PC-3 (cell line): ENCODE measurements around the gene HBM. TPM values are rescaled to one million over a fixed set of nuclear protein-coding genes. Genes with fewer than 3 reads are reported as not detected.

Experiments used
- ATAC-seq: fragments of 200-7000 bp; cut with Tn5 transposase; 2 replicates; pipeline ENCODE4 v1.9.1; 2020; ENCODE audit warnings: mild to moderate bottlenecking, moderate library complexity
- BruUV-seq: library from RNA; stranded (reverse); fragments of 400-500 nt; replicated peaks from 2 replicates; lab custom pipeline; 2021; lab: Mats Ljungman, UMichigan
- CTCF ChIA-PET: fragments of 300-600 bp; sonication (Branson Sonifier 250); formaldehyde crosslinking; loops from one replicate; lab custom pipeline; 2022; ENCODE audit warnings: antibody characterized with exemption; lab: Charles Lee
- POLR2A ChIA-PET: fragments of 300-600 bp; sonication (Branson Sonifier 250); formaldehyde crosslinking; loops from one replicate; lab custom pipeline; 2022; ENCODE audit warnings: antibody characterized with exemption; ENCODE audit not compliant: unreplicated experiment; lab: Charles Lee
- DNase-seq: peaks from one replicate; pipeline ENCODE4 v3.0.0-alpha.2; 2015
- H2AFZ ChIP-seq: fragments of 300-600 bp; sonication (generic); 2 replicates; pipeline ENCODE4 v1.6.0; 2016; ENCODE audit warnings: antibody characterized with exemption, low read length
- H3F3A ChIP-seq: fragments of 300-600 bp; sonication (generic); one replicate; pipeline ENCODE4 v1.6.0; 2017; ENCODE audit warnings: antibody characterized with exemption, low read length, control low read depth, mild to moderate bottlenecking; ENCODE audit not compliant: unreplicated experiment
- H3K27ac ChIP-seq: fragments of 300-600 bp; sonication (generic); 2 replicates; pipeline ENCODE4 v1.5.1; 2016; ENCODE audit warnings: mild to moderate bottlenecking, low read length
- H3K27me3 ChIP-seq: fragments of 300-600 bp; sonication (generic); 2 replicates; pipeline ENCODE4 v1.6.1; 2016; ENCODE audit warnings: low read length, mixed read lengths
- H3K36me3 ChIP-seq: fragments of 300-600 bp; sonication (generic); 2 replicates; pipeline ENCODE4 v1.6.1; 2016; ENCODE audit warnings: low read depth, mixed run types, low read length, mixed read lengths
- H3K4me1 ChIP-seq: fragments of 300-600 bp; sonication (generic); 2 replicates; pipeline ENCODE4 v1.5.1; 2016; ENCODE audit warnings: low read length; ENCODE audit not compliant: insufficient read depth
- H3K4me2 ChIP-seq: fragments of 300-600 bp; sonication (generic); 2 replicates; pipeline ENCODE4 v1.6.0; 2016; ENCODE audit warnings: low read length
- H3K4me3 ChIP-seq: fragments of 300-600 bp; sonication (generic); 2 replicates; pipeline ENCODE4 v1.5.1; 2016; ENCODE audit warnings: mild to moderate bottlenecking, low read length, mixed read lengths
- H3K79me2 ChIP-seq: fragments of 300-600 bp; sonication (generic); 2 replicates; pipeline ENCODE4 v1.6.1; 2017; ENCODE audit warnings: low read length, mixed read lengths
- H3K9ac ChIP-seq: fragments of 300-600 bp; sonication (generic); 2 replicates; pipeline ENCODE4 v1.6.0; 2016; ENCODE audit warnings: mild to moderate bottlenecking, low read length
- H3K9me2 ChIP-seq: fragments of 300-600 bp; sonication (generic); replicated peaks from 2 replicates; pipeline ENCODE4 v1.6.1; 2016; ENCODE audit warnings: mixed run types, low read length, mixed read lengths
- H3K9me3 ChIP-seq: fragments of 300-600 bp; sonication (generic); 2 replicates; pipeline ENCODE4 v1.6.1; 2016; ENCODE audit warnings: low read length, mixed read lengths
- H4K20me1 ChIP-seq: fragments of 300-600 bp; sonication (generic); 2 replicates; pipeline ENCODE4 v1.6.1; 2016; ENCODE audit warnings: low read length, mixed read lengths
- EZH2 ChIP-seq: fragments of 300-600 bp; sonication (generic); IDR thresholded peaks from one replicate; pipeline ENCODE4 v1.6.1; 2017; ENCODE audit warnings: antibody characterized with exemption, mild to moderate bottlenecking, low read length; ENCODE audit not compliant: unreplicated experiment
- EZH2phosphoT487 ChIP-seq: fragments of 300-600 bp; sonication (generic); IDR thresholded peaks from 2 replicates; pipeline ENCODE4 v1.6.1; 2018; ENCODE audit warnings: mild to moderate bottlenecking, antibody characterized with exemption, low read length, borderline replicate concordance
- intact Hi-C: fragments of 100-400 bp; cut with micrococcal nuclease; formaldehyde crosslinking; loops from 2 replicates; pipeline ENCODE4 v1.9.0; 2023
- total RNA-seq: library from RNA; depleted of rRNA; stranded (reverse); fragments of >200 nt; gene quantifications from 2 replicates; pipeline ENCODE4 v1.2.3, GENCODE V29; 2014
- TF ChIP-seq, protein P1 (sequence below): fragments of 300-600 bp; sonication (generic); conservative IDR thresholded peaks from 2 replicates; pipeline ENCODE4 v1.5.1; 2017; ENCODE audit warnings: antibody characterized with exemption, low read depth, mild to moderate bottlenecking, low read length

HBM gene
- total RNA-seq, 1 experiment from 2014 or later, result not detected

DNA sequence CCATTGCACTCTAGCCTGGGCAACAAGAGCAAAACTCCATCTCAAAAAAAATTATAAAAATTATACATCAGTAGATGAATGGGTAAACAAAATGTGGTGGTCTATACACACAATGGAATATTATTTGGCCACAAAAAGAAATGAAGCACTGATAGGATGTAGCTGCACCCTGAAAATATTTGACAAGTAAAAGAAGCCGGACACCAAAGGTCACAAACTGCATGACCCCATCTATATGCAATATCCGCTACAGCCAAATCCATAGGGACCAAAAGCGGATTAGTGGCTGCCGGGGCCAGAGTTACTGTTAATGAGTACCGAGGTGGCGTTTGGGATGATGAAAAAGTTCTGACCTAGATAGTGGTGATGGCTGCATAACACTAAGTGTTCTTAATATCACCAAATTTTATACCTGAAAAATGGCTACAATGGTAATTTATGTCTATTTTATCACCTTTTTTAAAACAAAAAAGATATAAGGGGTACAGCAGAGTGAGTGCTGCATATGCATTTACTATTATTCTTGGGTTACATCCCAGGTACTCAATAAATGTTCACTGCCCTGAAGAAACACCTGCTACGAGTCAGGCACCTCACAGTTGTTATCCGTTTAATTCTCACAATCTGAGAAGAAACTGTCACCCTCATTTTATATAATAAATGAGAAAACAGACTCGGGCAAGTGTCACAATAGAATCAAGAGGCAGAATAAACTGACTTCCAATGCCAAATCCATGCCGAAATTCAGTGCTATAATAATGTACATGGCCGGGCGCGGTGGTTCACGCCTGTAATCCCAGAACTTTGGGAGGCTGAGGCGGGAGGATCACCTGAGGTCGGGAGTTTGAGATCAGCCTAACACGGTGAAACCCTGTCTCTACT, 13.7 kb downstream of the HBM start:
- Histone ChIP-seq H3K4me1 (peaks cover 5% of the 10 kb centered on the region; the same call in 1 of the 2 replicates), H3K9me2 (no peaks in the 10 kb centered on the region), H3K9me3 (no peaks in the 10 kb centered on the region), H3K9ac (no peak overlapping the region), H3K36me3 (no peaks in the 10 kb centered on the region), H2AFZ (no peak overlapping the region), H3F3A (no peaks in the 10 kb centered on the region), H3K79me2 (no peaks in the 10 kb centered on the region), H4K20me1 (no peaks in the 10 kb centered on the region), H3K4me3 (no peak overlapping the region), H3K27me3 (peaks cover 17% of the 10 kb centered on the region), H3K4me2 (no peak overlapping the region), H3K27ac (no peak overlapping the region)
- DNase-seq, result no peak
- intact Hi-C loops, result loop anchor here (2.0 kb wide), 1 partner anchor 73 kb away; no protein-coding TSS in a partner anchor
- TF ChIP-seq, protein P1, sequence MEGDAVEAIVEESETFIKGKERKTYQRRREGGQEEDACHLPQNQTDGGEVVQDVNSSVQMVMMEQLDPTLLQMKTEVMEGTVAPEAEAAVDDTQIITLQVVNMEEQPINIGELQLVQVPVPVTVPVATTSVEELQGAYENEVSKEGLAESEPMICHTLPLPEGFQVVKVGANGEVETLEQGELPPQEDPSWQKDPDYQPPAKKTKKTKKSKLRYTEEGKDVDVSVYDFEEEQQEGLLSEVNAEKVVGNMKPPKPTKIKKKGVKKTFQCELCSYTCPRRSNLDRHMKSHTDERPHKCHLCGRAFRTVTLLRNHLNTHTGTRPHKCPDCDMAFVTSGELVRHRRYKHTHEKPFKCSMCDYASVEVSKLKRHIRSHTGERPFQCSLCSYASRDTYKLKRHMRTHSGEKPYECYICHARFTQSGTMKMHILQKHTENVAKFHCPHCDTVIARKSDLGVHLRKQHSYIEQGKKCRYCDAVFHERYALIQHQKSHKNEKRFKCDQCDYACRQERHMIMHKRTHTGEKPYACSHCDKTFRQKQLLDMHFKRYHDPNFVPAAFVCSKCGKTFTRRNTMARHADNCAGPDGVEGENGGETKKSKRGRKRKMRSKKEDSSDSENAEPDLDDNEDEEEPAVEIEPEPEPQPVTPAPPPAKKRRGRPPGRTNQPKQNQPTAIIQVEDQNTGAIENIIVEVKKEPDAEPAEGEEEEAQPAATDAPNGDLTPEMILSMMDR, result no peak
- TF ChIP-seq EZH2phosphoT487 (no peak), EZH2 (no peak)
- CTCF ChIA-PET, result no interaction called here
- POLR2A ChIA-PET, result no interaction called here
- no TSS peak for BruUV-seq
- no peak for ATAC-seq

DNA sequence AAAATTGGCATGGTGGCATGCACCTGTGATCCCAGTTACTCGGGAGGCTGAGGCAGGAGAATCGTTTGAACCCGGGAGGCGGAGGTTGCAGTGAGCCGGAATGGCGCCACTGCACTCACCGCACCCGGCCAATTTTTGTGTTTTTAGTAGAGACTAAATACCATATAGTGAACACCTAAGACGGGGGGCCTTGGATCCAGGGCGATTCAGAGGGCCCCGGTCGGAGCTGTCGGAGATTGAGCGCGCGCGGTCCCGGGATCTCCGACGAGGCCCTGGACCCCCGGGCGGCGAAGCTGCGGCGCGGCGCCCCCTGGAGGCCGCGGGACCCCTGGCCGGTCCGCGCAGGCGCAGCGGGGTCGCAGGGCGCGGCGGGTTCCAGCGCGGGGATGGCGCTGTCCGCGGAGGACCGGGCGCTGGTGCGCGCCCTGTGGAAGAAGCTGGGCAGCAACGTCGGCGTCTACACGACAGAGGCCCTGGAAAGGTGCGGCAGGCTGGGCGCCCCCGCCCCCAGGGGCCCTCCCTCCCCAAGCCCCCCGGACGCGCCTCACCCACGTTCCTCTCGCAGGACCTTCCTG, 14.4 kb downstream of the HBM start, which contains the start of gene HBQ1:
Gene HBQ1 (plus strand): TSS at position 359 of the 575 bp plus-strand sequence. CDS start 28 bp downstream, at position 387.
- Histone ChIP-seq H3F3A (no peaks in the 10 kb centered on the region), H3K79me2 (no peaks in the 10 kb centered on the region), H3K9me2 (no peaks in the 10 kb centered on the region), H2AFZ (peak within 1 kb of the TSS; percentile 81), H3K9me3 (no peaks in the 10 kb centered on the region), H3K9ac (no peak within 1 kb of the TSS), H3K4me3 (peak within 1 kb of the TSS; percentile 42), H3K27ac (no peak within 1 kb of the TSS), H3K4me1 (peaks cover 5% of the 10 kb centered on the region; the same call in 1 of the 2 replicates), H3K27me3 (peaks cover 14% of the 10 kb centered on the region), H3K4me2 (peak within 1 kb of the TSS; percentile 76), H3K36me3 (no peaks in the 10 kb centered on the region), H4K20me1 (no peaks in the 10 kb centered on the region)
- ATAC-seq (no peak), DNase-seq (no peak)
- TF ChIP-seq EZH2 (no peak), EZH2phosphoT487 (no peak)
- TF ChIP-seq, protein P1, result no peak
- intact Hi-C loops, result loop anchor here (2.0 kb wide), 1 partner anchor 73 kb away; no protein-coding TSS in a partner anchor
- POLR2A ChIA-PET, result no interaction called here
- CTCF ChIA-PET, result no interaction called here
- BruUV-seq, result no TSS peak
